H1 (cell line): ENCODE data around the gene OR8B12. TPM values are rescaled to one million over a fixed set of nuclear protein-coding genes. Genes with fewer than 3 reads are reported as not detected.

ENCODE experiments used
- CTCF ChIA-PET: fragments of 300-600 bp; sonication (Branson Sonifier 250); formaldehyde crosslinking; loops from one replicate; lab custom pipeline; 2021; ENCODE audit not compliant: partially characterized antibody; lab: Charles Lee
- POLR2A ChIA-PET: fragments of 300-600 bp; sonication (Branson Sonifier 250); formaldehyde crosslinking; loops from one replicate; lab custom pipeline; 2021; ENCODE audit warnings: inconsistent platforms; ENCODE audit not compliant: partially characterized antibody; lab: Charles Lee
- DNase-seq, 2 experiments: peaks; one replicate each; pipeline versions ENCODE4 v3.0.0 to v3.0.0-alpha.2; 2010 to 2022; ENCODE audit warnings: low spot score in 2 of 2, low read depth in 1 of 2, mixed read lengths in 1 of 2
- FAIRE-seq: peaks from 2 replicates; lab custom pipeline; 2011; peaks lifted over from hg19 to GRCh38; lab: Jason Lieb, UNC
- H2AFZ ChIP-seq: 2 replicates; pipeline ENCODE4 v1.8.1; 2012; ENCODE audit warnings: low read length, inconsistent platforms
- H2AK5ac ChIP-seq: 2 replicates; pipeline ENCODE4 v1.6.1; 2013; ENCODE audit warnings: low read depth, low read length
- H2BK120ac ChIP-seq: replicated peaks from 2 replicates; pipeline ENCODE3; 2013; ENCODE audit warnings: low read depth, low read length, inconsistent platforms
- H2BK12ac ChIP-seq: 2 replicates; pipeline ENCODE4 v1.6.1; 2013; ENCODE audit warnings: low read depth, low read length
- H2BK15ac ChIP-seq: 2 replicates; pipeline ENCODE4 v1.6.1; 2013; ENCODE audit warnings: low read length
- H2BK20ac ChIP-seq: 2 replicates; pipeline ENCODE4 v1.6.1; 2013; ENCODE audit warnings: low read length
- H2BK5ac ChIP-seq: 2 replicates; pipeline ENCODE4 v1.6.1; 2013; ENCODE audit warnings: low read depth, low read length
- H3K14ac ChIP-seq: 2 replicates; pipeline ENCODE4 v1.6.1; 2013; ENCODE audit warnings: inconsistent platforms; ENCODE audit not compliant: insufficient read length
- H3K18ac ChIP-seq: 2 replicates; pipeline ENCODE4 v1.6.1; 2013; ENCODE audit warnings: low read length; ENCODE audit errors: extremely low read depth
- H3K23ac ChIP-seq: 2 replicates; pipeline ENCODE4 v1.6.1; 2013; ENCODE audit warnings: inconsistent platforms; ENCODE audit not compliant: insufficient read length
- H3K23me2 ChIP-seq: 2 replicates; pipeline ENCODE4 v1.6.1; 2013; ENCODE audit warnings: low read depth, low read length
- H3K27ac ChIP-seq: 2 replicates; pipeline ENCODE4 v1.6.1; 2011; ENCODE audit warnings: low read depth, low read length, inconsistent platforms
- H3K27me3 ChIP-seq, 4 experiments: replicated peaks in 1 of 4; 1 replicate in 1 of 4; 2 replicates in 3 of 4; pipeline versions ENCODE4 v1.6.1 to v1.8.1; 2011 to 2013; ENCODE audit warnings: low read length in 3 of 4, mild to moderate bottlenecking in 3 of 4, inconsistent platforms in 2 of 4, mixed read lengths in 2 of 4, moderate library complexity in 1 of 4; ENCODE audit not compliant: control insufficient read depth in 3 of 4, insufficient read depth in 3 of 4; ENCODE audit errors: extremely low read depth in 1 of 4
- H3K36me3 ChIP-seq, 4 experiments: 2 replicates each; pipeline versions ENCODE4 v1.6.1 to v1.8.1; 2011 to 2013; ENCODE audit warnings: mild to moderate bottlenecking in 4 of 4, low read length in 3 of 4, moderate library complexity in 2 of 4, control low read depth in 1 of 4, inconsistent platforms in 1 of 4; ENCODE audit not compliant: insufficient read depth in 4 of 4, control insufficient read depth in 2 of 4
- H3K4ac ChIP-seq: replicated peaks from 2 replicates; pipeline ENCODE3; 2013; ENCODE audit warnings: low read length, low read depth, mixed read lengths, inconsistent platforms; ENCODE audit not compliant: insufficient read length
- H3K4me1 ChIP-seq, 4 experiments: replicated peaks in 1 of 4; 1 replicate in 1 of 4; 2 replicates in 3 of 4; pipeline versions ENCODE4 v1.6.1 to v1.8.1; 2011 to 2013; ENCODE audit warnings: low read length in 3 of 4, inconsistent platforms in 2 of 4, mixed read lengths in 1 of 4; ENCODE audit not compliant: insufficient read depth in 4 of 4, control insufficient read depth in 3 of 4
- H3K4me2 ChIP-seq, 2 experiments: 2 replicates each; pipeline versions ENCODE4 v1.6.1 to v1.8.1; 2011 to 2013; ENCODE audit warnings: low read depth in 2 of 2, low read length in 2 of 2, control low read depth in 1 of 2, inconsistent platforms in 1 of 2, mild to moderate bottlenecking in 1 of 2; ENCODE audit not compliant: insufficient read depth in 1 of 2
- H3K4me3 ChIP-seq, 4 experiments: fragments of 200-600, 300-600 bp in 1 of 4; sonication (generic), shearing (Covaris generic), sonication (Bioruptor Twin) in 1 of 4; 2 replicates each; pipeline versions ENCODE4 v1.5.1 to v1.8.1; 2011 to 2016; ENCODE audit warnings: low read length in 4 of 4, low read depth in 3 of 4, control low read depth in 2 of 4, inconsistent platforms in 2 of 4, mild to moderate bottlenecking in 2 of 4, mixed read lengths in 1 of 4, moderate library complexity in 1 of 4; ENCODE audit not compliant: insufficient read depth in 2 of 4; ENCODE audit errors: extremely low read depth in 1 of 4
- H3K56ac ChIP-seq: replicated peaks from 2 replicates; pipeline ENCODE3; 2013; ENCODE audit warnings: low read depth, mild to moderate bottlenecking, mixed read lengths, low read length, inconsistent platforms; ENCODE audit not compliant: insufficient read length
- H3K79me1 ChIP-seq: 2 replicates; pipeline ENCODE4 v1.6.1; 2013; ENCODE audit warnings: low read depth, low read length, control low read depth
- H3K79me2 ChIP-seq, 2 experiments: 2 replicates each; pipeline versions ENCODE4 v1.6.1 to v1.8.1; 2012 to 2013; ENCODE audit warnings: low read length in 2 of 2, mild to moderate bottlenecking in 2 of 2, inconsistent platforms in 1 of 2; ENCODE audit not compliant: insufficient read depth in 2 of 2, control insufficient read depth in 1 of 2
- H3K9ac ChIP-seq, 4 experiments: replicated peaks in 1 of 4; 1 replicate in 1 of 4; 2 replicates in 3 of 4; pipeline versions ENCODE4 v1.6.1 to v1.8.1; 2011 to 2013; ENCODE audit warnings: low read depth in 3 of 4, low read length in 3 of 4, control low read depth in 2 of 4, mild to moderate bottlenecking in 2 of 4, moderate library complexity in 2 of 4, inconsistent platforms in 1 of 4; ENCODE audit errors: extremely low read depth in 1 of 4
- H3K9me3 ChIP-seq, 2 experiments: 2 replicates each; pipeline versions ENCODE4 v1.6.1 to v1.8.1; 2012 to 2013; ENCODE audit warnings: mild to moderate bottlenecking in 2 of 2, moderate library complexity in 2 of 2, control low read depth in 1 of 2, inconsistent platforms in 1 of 2, low read depth in 1 of 2, low read length in 1 of 2, mixed read lengths in 1 of 2; ENCODE audit not compliant: insufficient read depth in 2 of 2
- H4K20me1 ChIP-seq, 2 experiments: replicated peaks in 1 of 2; 2 replicates each; pipeline versions ENCODE3 to v1.8.1; 2011 to 2013; ENCODE audit warnings: inconsistent platforms in 2 of 2, low read length in 2 of 2, mild to moderate bottlenecking in 1 of 2; ENCODE audit not compliant: insufficient read depth in 2 of 2, control insufficient read depth in 1 of 2
- H4K5ac ChIP-seq: 2 replicates; pipeline ENCODE4 v1.6.1; 2013; ENCODE audit warnings: low read length, low read depth, mixed read lengths, inconsistent platforms; ENCODE audit not compliant: insufficient read length
- H4K8ac ChIP-seq: 2 replicates; pipeline ENCODE4 v1.8.0; 2013; ENCODE audit warnings: mild to moderate bottlenecking, moderate library complexity, low read length, inconsistent platforms; ENCODE audit not compliant: insufficient read depth; ENCODE audit errors: extremely low read depth
- H4K91ac ChIP-seq: replicated peaks from 2 replicates; pipeline ENCODE3; 2013; ENCODE audit warnings: low read length, mixed read lengths, inconsistent platforms; ENCODE audit not compliant: insufficient read length
- E2F6 ChIP-seq: IDR thresholded peaks from 2 replicates; pipeline ENCODE4 v1.6.1; 2012; ENCODE audit warnings: inconsistent platforms
- EP300 ChIP-seq, 2 experiments: IDR thresholded peaks; 1 replicate in 1 of 2; 2 replicates in 1 of 2; pipeline ENCODE4 v1.6.1; 2011 to 2012; ENCODE audit warnings: low read depth in 2 of 2, low read length in 2 of 2, mild to moderate bottlenecking in 2 of 2, borderline replicate concordance in 1 of 2, inconsistent platforms in 1 of 2, moderate library complexity in 1 of 2
- POLR2AphosphoS5 ChIP-seq: IDR thresholded peaks from 2 replicates; pipeline ENCODE4 v1.6.1; 2011; ENCODE audit warnings: low read depth, low read length
- RAD21 ChIP-seq, 2 experiments: IDR thresholded peaks in 1 of 2; conservative IDR thresholded peaks in 1 of 2; 2 replicates each; pipeline ENCODE4 v1.6.1; 2011; ENCODE audit warnings: low read depth in 2 of 2, low read length in 2 of 2, improper control_type of control experiment in 1 of 2, inconsistent platforms in 1 of 2, mild to moderate bottlenecking in 1 of 2, moderate library complexity in 1 of 2
- SIX5 ChIP-seq: IDR thresholded peaks from 2 replicates; pipeline ENCODE4 v1.6.1; 2011; ENCODE audit warnings: mild to moderate bottlenecking, low read depth, low read length
- WGBS, 2 experiments: shearing (Covaris generic) in 1 of 2; methylation state at CpG; one replicate each; pipeline versions ENCODE4 v1.1.6 to v1.1.7; 2013 to 2015; ENCODE audit warnings: low lambda C conversion rate in 2 of 2, mixed read lengths in 2 of 2, inconsistent platforms in 1 of 2, low coverage in 1 of 2, missing lambda C conversion rate in 1 of 2; ENCODE audit not compliant: insufficient replicate concordance in 2 of 2, insufficient coverage in 1 of 2, insufficient read length in 1 of 2; ENCODE audit errors: extremely low coverage in 1 of 2, missing lambda C conversion rate in 1 of 2; 5-methylcytosine and 5-hydroxymethylcytosine counted together
- polyA plus RNA-seq, 7 experiments: library from polyadenylated mRNA; depleted of rRNA in 3 of 7; stranded (reverse) in 5 of 7; unstranded in 2 of 7; fragments of >200 nt in 5 of 7; fragments of 200-250 nt in 2 of 7; gene quantifications; 1 replicate in 5 of 7; 2 replicates in 1 of 7; 4 replicates in 1 of 7; pipeline versions ENCODE4 v1.2.1 to v1.2.3, GENCODE V29; 2011 to 2013; ENCODE audit warnings: missing spikeins in 2 of 7, mixed read lengths in 2 of 7
- total RNA-seq: library from RNA; stranded (reverse); fragmentation: NEBNext Ultra II Directional; extraction: Animal tissue kit (Norgen Biotek cat#: 25700); gene quantifications from 2 replicates; pipeline ENCODE4 v1.2.1, GENCODE V29; 2021
- TF ChIP-seq, protein P1 (sequence below), 3 experiments: IDR thresholded peaks; 1 replicate in 2 of 3; 2 replicates in 1 of 3; pipeline versions ENCODE4 v1.5.1 to v1.6.1; 2011; ENCODE audit warnings: low read length in 3 of 3, mild to moderate bottlenecking in 3 of 3, inconsistent platforms in 2 of 3, low read depth in 1 of 3, moderate library complexity in 1 of 3; ENCODE audit not compliant: insufficient read depth in 1 of 3; ENCODE audit errors: control extremely low read depth in 1 of 3

The OR8B12 gene
- total and polyA plus RNA-seq, 2 of the 8 experiments (the other 6 are each of a cell fraction or from before 2014, with no cell fraction given): not detected

GRCh38 chr11:124586238-124586860 lies 42.9 kb upstream of the OR8B12 start:
- Histone ChIP-seq H3K79me1 (no peaks in the 10 kb centered on the region), H3K56ac (no peak overlapping the region), H3K4ac (no peak overlapping the region), H2AFZ (no peak overlapping the region), H2BK120ac (no peak overlapping the region), H3K79me2 (no peaks in the 10 kb centered on the region), H4K5ac (no peak overlapping the region), H3K4me1 (peaks cover 0 to 3% (median 0%) of the 10 kb centered on the region in 4 experiments; a peak in 1 of 7 replicates), H3K4me2 (no peak overlapping the region), H3K27me3 (no peaks in the 10 kb centered on the region), H3K4me3 (no peak overlapping the region), H3K9me3 (no peaks in the 10 kb centered on the region), H3K18ac (no peak overlapping the region), H3K27ac (no peak overlapping the region), H4K91ac (no peak overlapping the region), H2AK5ac (no peak overlapping the region), H3K23ac (no peak overlapping the region), H3K9ac (no peak overlapping the region), H3K23me2 (no peaks in the 10 kb centered on the region), H3K14ac (no peak overlapping the region), H2BK20ac (no peak overlapping the region), H2BK5ac (no peak overlapping the region), H4K8ac (no peak overlapping the region), H4K20me1 (no peaks in the 10 kb centered on the region), H2BK12ac (no peak overlapping the region), H3K36me3 (no peaks in the 10 kb centered on the region), H2BK15ac (no peak overlapping the region)
- CTCF ChIA-PET: interaction anchor here (0.6 to 5.3 kb wide), 22 partner anchors 9 to 940 kb away, joined by 3 to 59 read pairs (median 4); partner anchors contain the start of genes OR8A1 and OR8B12
- 74% methylated on average over 3 of the region's 3 CpGs; no CpG with 5 or more reads in 1 of the 2 experiments for WGBS, 2 experiments
- FAIRE-seq (peak; percentile 82), DNase-seq (peak; percentile 39 to 66)
- no peak for TF ChIP-seq E2F6
- TF ChIP-seq POLR2AphosphoS5: no peak
- TF ChIP-seq SIX5: no peak
- TF ChIP-seq RAD21 (IDR thresholded peaks at IDR 0.05 in 1 of 2, conservative IDR thresholded peaks at IDR 0.05 in 1 of 2; ENCODE audit: low read depth in 2 of 2, low read length in 2 of 2): peak; percentile 57 to 72
- no peak for TF ChIP-seq EP300 (IDR thresholded peaks at IDR 0.05; ENCODE audit: borderline replicate concordance in 1 of 2, low read depth in 2 of 2, low read length in 2 of 2)
- TF ChIP-seq, protein P1, sequence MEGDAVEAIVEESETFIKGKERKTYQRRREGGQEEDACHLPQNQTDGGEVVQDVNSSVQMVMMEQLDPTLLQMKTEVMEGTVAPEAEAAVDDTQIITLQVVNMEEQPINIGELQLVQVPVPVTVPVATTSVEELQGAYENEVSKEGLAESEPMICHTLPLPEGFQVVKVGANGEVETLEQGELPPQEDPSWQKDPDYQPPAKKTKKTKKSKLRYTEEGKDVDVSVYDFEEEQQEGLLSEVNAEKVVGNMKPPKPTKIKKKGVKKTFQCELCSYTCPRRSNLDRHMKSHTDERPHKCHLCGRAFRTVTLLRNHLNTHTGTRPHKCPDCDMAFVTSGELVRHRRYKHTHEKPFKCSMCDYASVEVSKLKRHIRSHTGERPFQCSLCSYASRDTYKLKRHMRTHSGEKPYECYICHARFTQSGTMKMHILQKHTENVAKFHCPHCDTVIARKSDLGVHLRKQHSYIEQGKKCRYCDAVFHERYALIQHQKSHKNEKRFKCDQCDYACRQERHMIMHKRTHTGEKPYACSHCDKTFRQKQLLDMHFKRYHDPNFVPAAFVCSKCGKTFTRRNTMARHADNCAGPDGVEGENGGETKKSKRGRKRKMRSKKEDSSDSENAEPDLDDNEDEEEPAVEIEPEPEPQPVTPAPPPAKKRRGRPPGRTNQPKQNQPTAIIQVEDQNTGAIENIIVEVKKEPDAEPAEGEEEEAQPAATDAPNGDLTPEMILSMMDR (IDR thresholded peaks at IDR 0.05; ENCODE audit: control extremely low read depth in 1 of 3, insufficient read depth in 1 of 3, low read depth in 1 of 3, low read length in 3 of 3): peak; percentile 19 to 69 (median 66)
- POLR2A ChIA-PET: no interaction called here
